HG03439 (cell line): Measurements from ENCODE around the gene KCTD4.
"Not testable (repeated sequence)": the region's sequence is repeated elsewhere in the genome, so short reads cannot be mapped to it uniquely, and the experiment has no call there.

Experiments used
- ATAC-seq: cut with Tn5 transposase; IDR thresholded peaks from one replicate; pipeline ENCODE4 v1.9.1; 2021; ENCODE audit warnings: mild to moderate bottlenecking, moderate library complexity; ENCODE audit not compliant: unreplicated experiment

KCTD4 gene

DNA sequence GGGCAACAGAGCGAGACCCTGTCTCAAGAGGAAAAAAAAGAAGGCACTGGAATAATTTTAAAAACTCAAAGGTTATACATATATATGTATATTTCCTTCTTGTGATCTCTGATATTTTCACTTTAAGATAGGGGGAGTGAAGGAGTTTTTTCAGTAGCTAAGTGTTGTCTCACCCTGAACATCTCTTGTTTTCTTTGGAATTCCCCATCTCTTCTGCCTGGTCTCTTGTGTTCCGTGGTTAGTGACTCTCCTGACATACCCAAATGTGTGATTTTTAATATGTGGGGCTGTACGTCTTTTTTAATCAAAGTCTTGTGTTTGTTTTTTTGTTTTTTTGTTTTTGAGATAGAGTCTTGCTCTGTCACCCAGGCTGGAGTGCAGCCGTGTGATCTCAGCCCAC is 15.3 kb upstream of the KCTD4 start:
- ATAC-seq: no peak

DNA sequence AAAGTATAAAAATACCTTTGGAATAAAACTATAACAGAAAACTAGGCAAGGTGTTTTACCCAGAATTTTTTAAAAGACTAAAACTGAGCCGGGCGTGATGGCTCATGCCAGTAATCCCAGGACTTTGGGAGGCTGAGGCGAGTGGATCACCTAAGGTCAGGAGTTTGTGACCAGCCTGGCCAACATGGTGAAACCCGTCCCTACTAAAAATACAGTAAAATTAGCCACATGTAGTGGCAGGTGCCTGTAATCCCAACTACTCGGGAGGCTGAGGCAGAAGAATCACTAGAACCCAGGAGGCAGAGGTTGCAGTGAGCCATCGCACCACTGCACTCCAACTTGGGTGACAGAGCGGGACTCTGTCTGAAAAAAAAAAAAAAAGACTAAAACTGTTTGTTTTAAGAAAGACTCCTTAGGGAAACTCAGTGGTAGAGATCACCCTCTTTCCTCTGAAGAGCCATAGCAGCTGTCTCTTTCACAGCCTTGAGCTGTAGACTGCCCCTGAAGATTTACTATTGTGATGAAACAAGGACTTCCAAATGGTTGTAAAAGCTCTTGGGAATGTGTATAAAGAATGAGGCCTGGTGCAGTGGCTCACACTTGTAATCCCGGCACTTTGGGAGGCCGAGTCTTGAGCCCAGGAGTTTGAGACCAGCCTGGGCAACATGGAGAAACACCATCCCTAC is 14.7 kb upstream of the KCTD4 start:
- no peak for ATAC-seq

DNA sequence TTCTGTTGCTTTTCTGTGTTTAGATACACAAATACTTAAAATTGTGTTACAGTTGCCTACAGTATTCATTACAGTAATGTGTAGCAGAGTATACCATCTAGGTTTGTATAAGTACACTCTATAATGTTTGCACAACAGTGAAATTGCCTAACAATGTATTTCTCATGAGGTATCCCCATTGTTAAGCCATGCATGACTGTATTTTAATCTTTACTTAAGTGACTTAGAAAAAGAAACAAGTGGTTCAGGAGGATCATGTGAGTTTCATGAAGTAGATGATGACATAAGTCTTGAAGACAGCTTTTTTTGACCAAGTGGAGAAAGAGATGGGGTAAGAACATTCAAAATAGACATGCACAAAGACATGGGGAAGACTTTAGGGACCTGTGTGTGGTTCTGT is 8.4 kb upstream of the KCTD4 start:
- no peak for ATAC-seq

DNA sequence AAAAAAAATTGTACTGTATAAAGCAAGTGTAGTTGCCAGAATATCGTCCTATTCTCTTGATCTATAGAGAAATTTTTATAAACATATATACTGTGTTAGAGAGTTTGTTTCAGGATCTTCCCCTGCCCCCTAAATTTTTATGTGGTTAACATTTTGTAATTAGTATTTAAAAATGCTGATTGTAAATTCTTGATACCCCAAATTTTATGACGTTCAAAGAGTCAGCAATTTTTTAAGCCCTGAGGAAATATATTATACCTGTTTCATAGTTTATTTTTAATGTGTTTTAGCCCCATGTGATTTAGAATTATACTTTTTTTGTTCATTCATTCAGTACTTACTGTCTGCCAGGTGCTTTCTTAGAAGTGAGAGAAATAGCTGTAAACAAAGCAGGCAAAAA is 7.3 kb upstream of the KCTD4 start:
- no peak for ATAC-seq

DNA sequence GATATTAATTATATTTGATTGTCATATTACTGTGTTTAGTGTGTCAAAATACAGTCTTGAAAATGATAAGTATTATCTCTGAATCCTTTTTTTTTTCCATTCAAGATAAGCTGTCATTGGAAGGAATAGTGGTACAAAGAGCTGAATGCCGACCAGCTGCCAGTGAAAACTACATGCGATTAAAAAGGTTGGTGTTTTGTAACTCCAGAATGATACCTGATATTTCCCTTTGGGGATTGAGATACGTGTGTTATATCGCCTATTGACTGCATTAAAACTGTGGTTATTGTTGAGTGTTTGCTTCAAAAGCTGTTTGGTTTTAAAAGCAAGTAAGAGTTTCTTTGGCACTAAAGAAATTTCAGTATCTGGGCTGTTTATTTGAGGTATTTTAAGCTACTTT is 6.5 kb upstream of the KCTD4 start:
- ATAC-seq: no peak

DNA sequence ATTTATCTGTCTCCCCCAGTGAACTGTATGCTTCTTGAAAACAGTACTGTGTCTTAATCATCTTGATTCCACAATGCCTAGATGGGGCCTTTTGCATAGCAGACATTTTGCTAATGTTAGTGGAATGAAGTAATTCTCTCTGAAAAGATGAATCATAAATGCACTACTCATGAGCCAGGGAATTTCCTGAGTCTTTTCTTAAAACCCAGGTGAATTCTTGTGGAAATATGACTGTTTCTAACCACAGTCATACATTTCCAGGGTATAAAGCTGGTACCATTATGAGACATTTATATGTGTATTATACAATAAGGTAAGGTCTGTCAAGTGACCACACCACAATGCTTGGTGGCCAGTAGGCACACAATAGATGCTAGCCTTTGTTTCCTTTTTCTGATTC is 5.5 kb upstream of the KCTD4 start:
- no peak for ATAC-seq

DNA sequence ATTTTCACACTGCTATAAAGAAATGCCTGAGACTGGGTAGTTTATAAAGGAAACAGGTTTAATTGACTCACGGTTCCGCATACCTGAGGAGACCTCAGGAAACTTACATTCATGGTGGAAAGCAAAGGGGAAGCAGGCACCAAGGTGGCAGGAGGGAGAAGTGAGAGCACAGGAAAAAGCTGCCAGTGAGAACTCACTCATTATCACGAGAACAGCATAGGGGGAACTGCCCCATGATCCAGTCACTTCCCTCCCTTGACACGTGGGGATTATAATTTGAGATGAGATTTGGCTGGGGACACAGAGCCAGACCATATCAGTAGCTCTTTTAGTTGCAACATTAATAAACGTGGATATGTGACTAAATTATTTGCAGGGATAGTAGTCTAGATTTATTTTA is 4.3 kb upstream of the KCTD4 start:
- ATAC-seq: no peak

DNA sequence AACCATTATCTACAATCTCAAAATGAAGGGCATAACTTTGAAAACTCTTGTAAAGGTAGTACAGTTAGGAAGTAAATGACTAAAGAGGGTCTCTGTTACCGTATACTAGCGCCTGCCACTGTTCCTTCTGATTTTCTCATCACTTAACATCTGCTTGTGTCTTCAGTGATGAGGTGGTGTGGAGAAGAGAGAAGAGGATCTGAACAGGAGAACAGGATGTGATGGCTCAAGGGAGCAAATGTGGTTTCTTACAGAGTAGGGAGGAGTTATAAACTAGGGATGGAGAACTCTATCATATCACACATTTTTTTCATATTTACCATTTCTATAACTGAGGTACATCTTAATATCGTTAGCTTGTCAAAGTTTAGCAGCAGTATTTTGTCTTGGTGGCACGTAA is 1.1 kb downstream of the KCTD4 start:
- no peak for ATAC-seq

DNA sequence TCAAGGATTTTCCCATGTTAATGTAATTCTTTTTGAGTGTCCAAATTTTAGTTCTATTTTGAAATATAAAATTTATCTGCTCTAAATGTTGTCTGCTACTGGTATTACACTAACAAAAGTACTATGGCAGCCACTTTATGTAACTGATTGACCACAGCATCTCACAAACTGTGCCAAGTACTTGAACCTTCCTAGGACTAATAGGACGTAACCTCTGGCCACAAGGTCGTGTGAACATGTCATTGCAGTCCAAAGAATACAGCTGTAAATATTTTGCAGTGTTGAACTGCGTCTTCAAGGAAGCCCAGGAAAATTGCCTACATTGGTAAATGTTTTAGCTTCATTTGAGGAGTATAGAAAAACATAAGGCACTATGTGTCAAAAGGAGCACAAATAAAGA is 1.9 kb downstream of the KCTD4 start:
- no peak for ATAC-seq

DNA sequence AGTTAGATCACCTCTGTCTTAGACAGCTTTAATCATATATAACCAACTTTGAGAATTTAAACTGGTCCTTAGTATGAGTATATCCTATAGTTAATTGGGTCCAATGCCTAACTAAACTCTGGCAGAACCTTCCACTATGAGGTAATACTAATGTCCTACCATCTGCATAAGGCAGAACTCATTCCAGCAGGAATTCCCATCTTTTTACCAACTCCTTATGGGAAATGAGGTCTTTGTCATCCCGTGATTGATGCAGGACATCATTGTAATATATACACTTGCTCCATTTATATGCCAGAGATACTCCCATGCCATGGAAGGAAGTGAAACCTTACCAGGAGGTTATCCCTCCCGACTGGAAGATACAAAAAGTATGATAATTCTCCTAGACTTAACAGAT is 2.8 kb downstream of the KCTD4 start:
- ATAC-seq: no peak

DNA sequence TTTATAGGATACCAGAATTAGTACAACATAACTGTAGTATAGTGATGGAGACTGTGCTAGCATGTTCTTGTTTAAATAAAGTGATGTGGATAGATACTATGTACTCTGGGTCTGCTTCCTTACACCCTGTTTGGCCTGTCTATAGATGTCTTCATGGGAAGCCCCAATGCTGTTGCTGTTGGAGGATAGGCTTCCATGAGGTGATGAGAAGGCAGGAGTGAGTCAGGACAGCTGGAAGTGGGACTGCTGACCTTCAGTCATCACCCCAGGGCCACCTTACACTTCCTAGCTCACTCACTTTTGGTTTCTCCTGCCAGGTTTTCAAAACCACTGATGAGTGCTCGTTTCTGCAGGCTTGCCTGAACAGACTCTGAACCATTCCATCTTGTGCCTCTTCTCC is 4.2 kb downstream of the KCTD4 start:
- no peak for ATAC-seq

DNA sequence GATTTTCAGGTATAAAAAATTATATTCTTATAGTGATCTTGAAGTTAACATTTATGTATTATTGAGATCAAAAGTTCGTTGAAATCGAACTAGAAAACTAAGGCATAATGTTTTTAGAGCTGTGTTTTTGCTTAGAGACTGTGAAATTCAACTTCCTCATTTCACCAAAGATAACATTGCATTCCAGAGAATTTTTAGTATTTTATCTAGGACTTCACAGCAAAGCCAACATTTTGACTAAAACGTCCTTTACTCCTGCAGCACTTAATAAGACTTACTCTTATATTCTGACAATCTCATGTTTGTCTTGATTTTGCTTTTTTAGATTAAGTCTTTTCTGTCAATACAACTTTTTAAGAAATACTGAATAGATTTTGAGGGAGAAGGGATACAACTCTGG is 4.7 kb downstream of the KCTD4 start:
- no peak for ATAC-seq

DNA sequence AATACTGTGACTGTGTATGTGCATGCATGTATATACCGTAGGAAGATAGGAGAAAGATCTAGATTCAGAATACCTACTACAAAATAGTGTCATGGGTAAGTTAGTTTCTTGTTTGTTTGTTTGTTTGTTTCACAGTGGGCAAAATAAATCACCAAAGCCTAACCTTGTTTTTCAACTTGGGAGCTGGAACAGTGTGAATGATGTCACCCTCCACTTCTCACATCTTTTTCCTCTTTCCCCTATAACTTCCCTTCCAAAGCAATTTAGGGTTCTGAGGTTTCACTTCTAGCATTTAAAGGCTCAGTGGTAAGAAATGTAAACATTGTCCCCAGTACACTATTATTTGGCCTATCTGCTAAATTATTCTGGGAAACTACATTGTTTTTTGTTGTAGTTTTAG is 5.4 kb downstream of the KCTD4 start:
- no peak for ATAC-seq

DNA sequence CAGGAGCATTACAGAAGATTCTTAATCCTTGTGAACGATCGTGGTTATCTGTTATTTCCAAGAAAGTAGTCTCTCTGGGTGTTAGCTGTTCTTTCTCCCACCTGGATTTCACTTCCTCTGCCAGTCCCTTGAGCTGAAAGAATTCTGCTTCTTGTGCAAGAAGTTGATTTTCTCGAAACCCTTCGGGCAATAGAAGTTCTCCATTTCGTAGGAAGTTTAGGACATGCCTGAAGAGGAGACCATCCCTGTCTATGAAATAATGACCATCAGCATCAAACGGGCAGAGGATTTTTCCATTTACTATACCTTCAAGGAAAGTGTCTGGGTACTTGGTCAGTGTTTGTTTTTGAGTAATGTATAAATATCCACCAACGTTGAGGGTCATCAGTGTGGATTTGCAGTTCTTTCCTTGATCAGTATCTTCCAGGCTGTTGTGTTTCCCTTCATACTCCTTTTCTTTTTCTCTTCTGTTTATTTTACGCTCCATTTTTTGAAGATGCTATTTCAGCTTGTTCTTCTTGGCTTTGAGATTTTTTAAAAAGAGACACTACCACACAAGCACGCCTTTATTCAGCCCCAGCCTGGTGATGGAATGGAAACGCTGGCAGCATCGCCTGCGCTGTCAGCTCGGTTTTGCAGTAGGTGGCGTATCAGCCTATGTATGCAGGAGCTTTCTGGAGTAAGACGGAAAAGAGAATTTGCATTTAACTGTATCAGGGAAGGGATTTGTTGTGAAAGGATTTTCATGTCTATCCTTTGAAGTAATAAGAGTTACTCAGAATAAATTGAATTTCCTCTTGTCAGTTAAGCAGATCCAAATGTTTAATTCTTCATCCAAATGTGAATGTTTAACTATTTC is 6.5 kb downstream of the KCTD4 start:
- ATAC-seq: no peak

DNA sequence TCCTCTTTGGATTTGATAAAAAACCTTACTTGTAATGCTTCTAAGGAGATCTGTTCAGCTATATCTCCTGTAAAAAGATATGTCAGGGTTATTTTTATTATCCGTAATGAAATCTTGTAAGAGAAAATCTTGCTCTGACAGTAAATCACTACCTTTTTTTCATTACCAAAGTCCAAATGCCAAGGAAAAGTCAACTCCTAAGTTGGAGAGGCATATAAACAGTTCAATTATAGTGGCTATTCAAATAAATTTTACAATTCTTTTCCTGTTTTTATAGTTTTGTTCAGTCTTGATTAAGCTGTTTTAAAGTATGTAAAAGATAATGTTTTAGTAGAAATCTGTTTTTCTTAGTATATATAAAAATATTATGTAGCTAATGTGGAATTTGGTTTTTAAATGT is 9.0 kb downstream of the KCTD4 start:
- ATAC-seq: no peak

DNA sequence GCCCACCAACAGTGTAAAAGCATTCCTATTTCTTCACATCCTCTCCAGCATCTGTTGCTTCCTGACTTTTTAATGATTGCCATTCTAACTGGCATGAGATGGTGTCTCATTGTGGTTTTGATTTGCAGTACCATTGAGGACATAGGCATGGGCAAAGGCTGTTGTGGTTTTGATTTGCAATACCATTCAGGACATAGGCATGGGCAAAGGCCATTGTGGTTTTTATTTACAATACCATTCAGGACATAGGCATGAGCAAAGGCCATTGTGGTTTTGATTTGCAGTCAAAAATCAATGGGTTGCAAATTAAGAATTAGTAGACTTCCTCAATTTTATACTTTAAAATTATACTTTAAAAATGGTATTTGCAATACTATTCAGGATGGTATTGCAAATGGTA is 11.3 kb downstream of the KCTD4 start:
- not testable (repeated sequence) for ATAC-seq

DNA sequence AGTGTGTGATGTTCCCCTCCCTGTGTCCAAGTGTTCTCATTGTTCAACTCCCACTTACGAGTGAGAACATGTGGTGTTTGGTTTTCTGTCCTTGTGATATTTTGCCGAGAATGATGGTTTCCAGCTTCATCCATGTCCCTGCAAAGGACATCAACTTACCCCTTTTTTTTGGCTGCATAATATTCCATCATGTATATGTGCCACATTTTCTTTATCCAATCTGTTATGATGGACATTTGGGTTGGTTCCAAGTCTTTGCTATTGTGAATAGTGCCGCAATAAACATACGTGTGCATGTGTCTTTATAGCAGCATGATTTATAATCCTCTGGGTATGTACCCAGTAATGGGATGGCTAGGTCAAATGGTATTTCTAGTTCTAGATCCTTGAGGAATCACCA is 11.8 kb downstream of the KCTD4 start:
- not testable (repeated sequence) for ATAC-seq

DNA sequence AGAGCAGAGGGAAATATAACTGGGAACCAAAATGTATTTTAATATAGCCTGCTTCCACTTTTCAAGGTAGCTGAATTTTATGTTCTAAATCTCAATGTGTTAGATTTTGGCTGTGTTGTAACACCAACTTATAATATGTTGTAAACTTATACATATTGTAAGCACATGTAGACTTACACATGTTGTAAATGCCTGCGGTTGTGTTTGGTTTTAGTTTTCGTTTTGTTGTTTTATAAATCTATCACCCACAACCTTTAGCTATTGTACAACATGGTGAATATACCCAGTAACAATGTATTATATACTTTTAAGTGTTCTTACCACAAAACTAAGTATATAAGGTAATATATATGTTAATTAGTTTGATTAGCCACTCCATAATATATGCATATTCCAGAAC is 15.6 kb downstream of the KCTD4 start:
- ATAC-seq: no peak

DNA sequence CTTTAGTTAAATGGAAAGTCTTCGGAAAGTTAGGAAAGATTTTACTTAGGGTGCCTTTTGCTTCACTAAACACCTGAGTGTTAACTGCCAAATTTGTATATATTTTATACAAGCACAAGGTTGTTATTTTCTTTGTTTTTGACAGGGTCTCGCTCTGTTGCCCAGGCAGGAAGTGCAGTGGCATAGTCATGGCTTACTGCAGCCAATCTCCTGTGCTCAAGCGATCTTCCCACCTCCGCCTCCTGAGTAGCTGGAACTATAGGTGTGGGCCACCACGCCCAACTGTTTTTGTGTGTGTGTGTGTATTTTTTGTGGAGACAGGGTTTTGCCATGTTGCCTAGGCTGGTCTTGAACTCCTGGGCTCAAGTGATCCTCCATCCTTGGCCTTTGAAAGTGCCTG is 16.2 kb downstream of the KCTD4 start:
- no peak for ATAC-seq

DNA sequence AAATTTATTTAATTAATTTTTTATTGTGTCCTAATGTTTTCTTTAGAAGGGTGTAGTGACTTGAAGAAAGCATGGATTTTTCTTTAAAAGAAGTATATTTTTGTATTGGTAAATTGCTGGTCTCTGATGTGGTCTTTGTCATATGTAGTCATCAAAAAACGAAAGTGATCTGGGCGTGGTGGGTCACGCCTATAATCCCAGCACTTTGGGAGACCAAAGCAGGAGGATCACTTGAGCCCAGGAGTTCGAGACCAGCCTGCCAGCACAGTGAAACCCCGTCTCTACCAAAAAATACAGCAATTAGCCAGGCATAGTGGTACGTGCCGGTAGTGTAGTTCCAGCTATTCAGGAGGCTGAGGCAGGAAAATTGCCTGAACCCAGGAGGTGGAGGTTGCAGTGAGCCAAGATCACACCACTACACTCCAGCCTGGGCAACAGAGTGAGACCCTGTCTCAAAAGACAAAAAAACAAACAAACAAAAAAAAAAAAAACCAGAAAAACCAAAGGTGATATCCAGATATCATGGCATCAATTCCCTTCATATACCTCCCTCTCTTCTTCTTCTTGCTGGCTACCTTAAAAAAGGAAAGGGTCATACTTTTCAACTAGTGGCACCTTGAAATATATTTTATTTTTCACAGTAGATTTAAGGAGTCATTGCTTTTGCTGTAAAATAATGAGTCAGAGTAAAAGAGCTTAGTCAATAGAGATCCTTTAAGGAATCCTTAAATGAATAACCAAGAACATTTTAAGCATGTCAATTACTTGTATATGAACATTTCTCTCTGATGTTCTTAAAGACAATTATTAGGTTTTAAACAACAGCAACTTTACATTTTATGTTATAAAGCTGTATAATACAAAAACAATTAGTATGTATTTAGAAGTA is 19.9 kb downstream of the KCTD4 start:
- ATAC-seq: no peak

DNA sequence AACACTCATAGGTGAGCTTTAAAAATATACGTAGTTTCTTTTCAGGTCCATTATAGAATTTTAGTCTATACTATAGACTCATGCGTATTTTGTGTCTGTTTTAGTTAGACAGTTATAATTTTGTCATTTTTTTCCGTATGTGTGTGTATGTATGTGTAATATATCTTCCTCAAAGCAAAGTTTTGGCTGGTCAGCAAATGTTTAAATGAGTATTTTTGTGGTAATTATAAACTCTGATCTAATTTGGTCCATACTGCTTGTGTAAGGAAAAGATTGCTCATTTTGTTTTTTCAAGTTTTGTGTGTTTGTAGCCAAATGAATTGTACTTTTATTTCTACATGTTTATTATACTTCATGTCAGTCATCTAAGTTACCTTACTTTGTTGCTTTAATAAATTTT is 20.5 kb downstream of the KCTD4 start:
- no peak for ATAC-seq

DNA sequence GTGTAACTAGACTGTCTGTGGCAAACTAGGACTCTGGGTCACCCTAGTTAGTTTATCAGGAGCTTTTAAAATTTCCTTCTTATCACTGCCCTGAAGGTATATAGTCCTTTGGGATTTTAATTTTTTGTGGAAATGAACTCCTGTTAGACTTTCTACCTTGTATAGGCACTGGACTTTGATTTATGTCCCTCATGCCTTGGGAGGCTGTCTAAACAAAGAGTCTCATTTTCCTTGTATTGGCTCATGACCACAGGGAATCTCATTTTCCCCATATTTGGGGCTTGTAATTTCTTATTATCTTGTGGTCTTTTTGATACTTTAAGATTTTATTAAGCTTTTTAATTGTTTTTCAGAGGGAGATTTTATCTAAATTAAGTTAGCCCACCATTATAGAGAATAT is 21.4 kb downstream of the KCTD4 start:
- no peak for ATAC-seq
